Activated CD8-positive, alpha-beta memory T cell treated with anti-CD3 and anti-CD28 coated beads for 36 hours (primary cell): Measurements from ENCODE around the gene ENC1. TPM values are rescaled to one million over a fixed set of nuclear protein-coding genes. Genes with fewer than 3 reads are reported as not detected.

ENCODE experiments used
- CTCF ChIA-PET: fragments of 350-600 bp; sonication (Branson Sonifier 250); formaldehyde crosslinking; loops from one replicate; lab custom pipeline; 2021; ENCODE audit warnings: antibody characterized with exemption; lab: Charles Lee
- POLR2A ChIA-PET: fragments of 350-600 bp; sonication (Branson Sonifier 250); formaldehyde crosslinking; loops from one replicate; lab custom pipeline; 2021; ENCODE audit warnings: antibody characterized with exemption; lab: Charles Lee
- total RNA-seq, 2 experiments: library from RNA; stranded (reverse); gene quantifications; one replicate each; pipeline ENCODE4 v1.2.3, GENCODE V29; 2021

Gene ENC1
- total RNA-seq, 2 experiments from 2014 or later, result 0.46 to 0.75 TPM

- ChIA-PET CTCF (interaction anchor here (0.6 kb wide), 1 partner anchor 285 kb away, joined by 4 read pairs; no protein-coding TSS in a partner anchor), POLR2A (no interaction called here)
These were observed 4.0 kb downstream of the ENC1 start for GRCh38 chr5:74636552-74636951.

DNA sequence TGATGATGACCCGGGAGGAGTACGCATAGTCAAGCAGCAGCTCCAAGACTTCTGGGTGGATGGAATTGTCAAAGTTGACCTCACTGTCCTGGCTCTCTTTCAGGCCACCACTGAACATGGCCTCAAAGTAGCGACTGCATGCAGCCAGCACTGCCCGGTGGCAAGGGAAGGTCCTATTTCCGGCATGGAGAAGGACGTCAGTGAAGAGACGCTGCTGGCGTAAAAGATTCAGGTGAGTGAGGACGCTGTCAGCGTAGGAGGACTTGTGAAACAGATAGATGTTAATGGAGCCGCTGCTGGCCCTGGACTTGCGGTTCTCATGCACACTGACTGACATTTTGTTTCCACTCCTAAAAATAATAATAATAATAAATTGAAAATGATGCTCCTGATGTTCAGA, 4.4 kb downstream of the ENC1 start:
- POLR2A ChIA-PET, result no interaction called here
- CTCF ChIA-PET, result no interaction called here

- CTCF ChIA-PET, result no interaction called here
These were observed 5.8 kb downstream of the ENC1 start for GRCh38 chr5:74634611-74635286.

DNA sequence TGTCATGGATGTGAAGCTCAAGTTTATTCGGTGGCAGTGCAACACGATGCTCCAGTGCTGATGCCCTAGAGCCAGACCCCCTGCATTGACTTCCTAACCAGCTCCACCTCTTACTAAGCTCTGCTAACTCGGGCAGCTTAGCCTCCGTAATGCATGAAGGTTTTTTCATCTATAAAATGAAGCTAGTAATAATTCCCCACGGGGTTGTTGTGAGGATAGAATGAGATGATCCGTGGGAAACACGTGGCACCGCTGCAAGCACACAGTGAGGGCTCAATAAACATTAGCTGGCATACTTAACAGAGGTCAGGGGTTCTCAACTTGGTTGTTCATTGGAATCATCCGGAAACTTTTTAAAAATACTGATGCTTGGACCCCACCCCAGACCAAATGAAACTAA, 6.8 kb downstream of the ENC1 start:
- POLR2A ChIA-PET, result no interaction called here
- CTCF ChIA-PET, result no interaction called here

More at GRCh38 chr5:74634611-74635286, 5.8 kb downstream of the ENC1 start:
- POLR2A ChIA-PET, result no interaction called here

- CTCF ChIA-PET, result no interaction called here
These were observed 7.6 kb downstream of the ENC1 start for GRCh38 chr5:74632947-74633356.

DNA sequence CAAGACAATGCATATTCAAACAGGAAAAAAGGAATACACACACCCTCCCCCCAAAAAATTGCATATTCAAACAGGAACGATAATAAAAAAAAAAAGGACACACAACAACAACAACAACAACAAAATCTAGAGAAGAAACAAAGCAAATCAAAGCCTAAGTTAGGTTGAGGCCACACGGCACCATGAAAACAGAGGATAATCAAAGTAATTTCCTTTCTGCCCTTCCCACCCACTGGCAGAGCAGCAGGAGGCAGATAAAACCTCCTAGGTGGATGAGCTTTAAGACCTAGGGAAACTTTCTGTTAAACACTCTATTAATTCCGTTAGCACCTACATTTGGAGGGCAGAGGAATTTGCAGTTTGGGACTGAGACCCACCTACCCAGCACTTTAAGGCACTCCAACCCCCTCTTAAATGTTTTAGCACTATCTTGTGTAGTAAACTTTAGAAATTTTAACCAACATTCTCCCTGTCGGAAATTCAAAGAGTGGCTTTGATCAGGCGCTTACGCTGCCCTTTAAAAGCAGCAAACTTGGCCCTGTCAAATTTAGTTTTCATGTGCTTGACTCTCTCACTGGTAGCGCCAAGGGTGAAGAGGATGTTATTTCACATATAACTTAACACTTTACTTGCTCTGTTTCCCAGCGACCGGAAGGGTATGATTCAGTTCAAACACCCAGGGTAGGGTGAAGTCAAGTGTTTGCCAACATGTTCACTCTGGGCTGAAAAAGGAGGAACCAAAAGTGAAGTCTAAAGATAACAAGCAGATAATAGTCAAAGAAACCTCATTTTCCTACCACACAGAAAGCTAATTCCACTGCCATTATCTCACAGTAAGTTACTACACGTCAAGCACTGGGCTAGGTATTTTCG, 9.2 kb downstream of the ENC1 start:
- POLR2A ChIA-PET, result no interaction called here

More at GRCh38 chr5:74632947-74633356, 7.6 kb downstream of the ENC1 start:
- POLR2A ChIA-PET, result no interaction called here

DNA sequence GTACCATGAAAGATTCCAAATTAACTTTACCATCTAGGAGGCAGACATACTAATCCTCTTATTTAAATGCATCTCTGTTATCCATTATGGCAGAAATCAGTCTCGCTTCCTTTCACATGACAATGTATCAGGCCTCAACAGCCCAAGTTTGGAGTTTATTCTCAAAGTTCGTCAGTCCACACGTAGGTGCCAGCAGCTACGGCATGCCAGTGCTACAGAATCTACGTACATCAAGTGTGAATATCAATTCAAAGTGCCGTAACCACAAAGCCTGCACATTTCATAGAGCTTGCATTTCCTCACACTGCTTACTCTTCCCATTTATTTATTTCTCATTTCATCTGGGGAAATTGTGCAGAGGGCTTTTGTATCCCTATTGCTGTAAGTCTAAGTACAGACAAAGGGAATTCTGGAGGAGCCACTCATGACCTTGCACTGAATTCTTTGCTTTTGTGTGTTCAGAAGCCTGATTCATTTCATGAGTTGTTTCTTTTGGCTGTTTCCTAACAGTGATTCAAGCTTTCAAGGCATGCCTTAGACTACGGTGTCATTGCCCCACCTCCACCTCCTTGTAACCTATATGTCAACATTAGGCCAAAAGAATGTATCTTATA, 10.0 kb downstream of the ENC1 start:
- POLR2A ChIA-PET, result no interaction called here
- CTCF ChIA-PET, result no interaction called here

More for the DNA sequence above, 9.2 kb downstream of the ENC1 start:
- CTCF ChIA-PET, result no interaction called here

DNA sequence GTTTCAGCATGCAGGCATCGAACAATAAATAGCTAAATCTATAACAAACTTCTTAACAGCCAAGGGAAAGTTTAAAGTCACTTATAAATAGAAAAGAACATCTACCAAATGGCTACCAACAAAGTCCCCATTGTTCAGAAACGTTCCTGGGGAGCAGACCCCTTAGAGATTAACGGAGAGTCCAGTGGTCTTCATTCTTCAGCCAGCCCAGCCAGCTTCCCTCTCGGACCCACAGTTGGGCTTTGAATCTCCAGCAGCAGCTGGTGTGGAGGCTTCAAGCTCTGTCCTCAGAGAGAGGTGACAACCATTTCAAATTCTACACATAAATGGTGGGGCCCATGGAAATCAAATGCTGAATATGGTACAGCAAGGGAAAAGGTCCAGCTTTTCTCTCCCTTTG, 11.2 kb downstream of the ENC1 start:
- POLR2A ChIA-PET, result no interaction called here

GRCh38 chr5:74628359-74628758, 12.2 kb downstream of the ENC1 start:
- ChIA-PET POLR2A (no interaction called here), CTCF (no interaction called here)

More for the DNA sequence above, 11.2 kb downstream of the ENC1 start:
- CTCF ChIA-PET, result no interaction called here

GRCh38 chr5:74627646-74628279, 12.8 kb downstream of the ENC1 start:
- ChIA-PET CTCF (no interaction called here), POLR2A (no interaction called here)

GRCh38 chr5:74626386-74627222, 13.9 kb downstream of the ENC1 start:
- POLR2A ChIA-PET, result no interaction called here

GRCh38 chr5:74625742-74626241, 14.7 kb downstream of the ENC1 start:
- CTCF ChIA-PET, result no interaction called here

More at GRCh38 chr5:74626386-74627222, 13.9 kb downstream of the ENC1 start:
- CTCF ChIA-PET, result no interaction called here

DNA sequence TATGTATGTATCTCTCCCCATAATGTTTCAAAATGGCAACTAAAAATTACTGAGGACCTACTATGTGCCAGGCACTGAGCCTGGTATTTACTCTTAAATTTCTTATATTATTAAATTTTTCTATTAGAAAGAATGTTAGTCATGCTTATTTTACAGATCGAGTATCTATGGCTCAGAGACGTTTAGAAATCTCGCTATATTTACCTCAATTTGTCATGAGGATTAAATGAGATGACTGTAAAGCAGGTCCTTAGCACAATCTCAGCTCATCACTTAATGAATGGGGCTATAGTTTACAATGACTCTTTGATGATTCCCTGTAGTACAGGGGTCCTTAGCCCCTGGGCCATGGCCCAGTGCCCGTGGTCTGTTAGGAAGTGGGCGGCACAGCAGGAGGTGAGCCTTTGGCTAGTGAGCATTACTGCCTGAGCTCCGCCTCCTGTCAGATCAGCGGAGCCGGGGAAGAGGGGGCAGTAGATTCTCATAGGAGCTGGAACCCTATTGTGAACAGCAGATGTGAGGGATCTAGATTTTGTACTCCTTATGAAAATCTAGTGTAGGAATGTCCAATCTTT, 15.5 kb downstream of the ENC1 start:
- ChIA-PET POLR2A (no interaction called here), CTCF (no interaction called here)

More at GRCh38 chr5:74625742-74626241, 14.7 kb downstream of the ENC1 start:
- POLR2A ChIA-PET, result no interaction called here

GRCh38 chr5:74624501-74624900, 16.0 kb downstream of the ENC1 start:
- ChIA-PET POLR2A (no interaction called here), CTCF (no interaction called here)

GRCh38 chr5:74623748-74624408, 16.6 kb downstream of the ENC1 start:
- POLR2A ChIA-PET, result no interaction called here
- CTCF ChIA-PET, result no interaction called here

DNA sequence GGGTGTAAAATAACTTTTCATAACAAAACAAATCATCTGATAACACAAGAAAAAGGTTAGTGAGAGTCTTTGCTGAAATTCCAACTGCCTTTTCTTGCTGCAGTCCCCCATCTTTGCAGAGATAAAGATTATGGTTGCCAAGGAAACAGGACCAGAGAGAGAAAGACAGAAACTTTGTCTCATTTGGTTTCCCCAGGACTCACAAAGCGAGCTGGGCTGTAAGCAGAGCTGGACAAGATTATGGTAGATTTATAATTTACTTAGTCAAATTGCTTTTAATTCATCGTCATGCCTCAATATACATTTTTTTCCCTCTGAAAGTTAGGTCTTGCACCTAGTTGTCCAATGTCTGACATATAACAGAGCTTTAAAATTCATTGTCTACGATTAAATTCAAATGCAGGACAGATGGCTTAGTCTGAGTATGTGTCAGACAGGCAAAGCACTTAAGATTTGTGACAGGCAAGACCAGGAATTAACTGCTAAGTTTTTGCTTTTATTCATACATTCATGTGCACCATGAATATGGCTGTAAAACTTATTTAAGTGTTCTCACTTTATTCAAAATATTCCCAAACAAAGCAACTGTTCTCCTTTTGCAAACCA, 17.4 kb downstream of the ENC1 start:
- CTCF ChIA-PET, result no interaction called here

DNA sequence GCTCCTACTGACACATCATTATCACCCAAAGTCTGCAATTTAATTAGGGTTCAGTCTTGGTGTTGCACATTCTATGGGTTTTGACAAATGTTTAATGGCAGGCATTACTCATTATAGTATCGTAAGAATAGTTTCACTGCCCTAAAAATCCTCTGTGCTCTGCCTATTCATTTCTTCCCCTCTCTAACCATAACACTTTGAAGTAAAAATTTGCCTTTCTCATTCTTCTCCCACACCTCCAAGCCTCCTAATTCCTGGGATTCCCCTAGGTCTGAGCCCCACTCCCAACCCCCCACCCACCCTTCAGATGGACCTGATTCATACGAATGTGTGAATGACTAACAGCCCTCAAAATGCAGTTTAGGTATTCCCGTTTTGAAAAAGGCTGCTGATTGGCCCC, 18.4 kb downstream of the ENC1 start:
- CTCF ChIA-PET, result interaction anchor here (0.6 kb wide), 1 partner anchor 18 kb away, joined by 3 read pairs; no protein-coding TSS in a partner anchor
- POLR2A ChIA-PET, result no interaction called here

More for the DNA sequence above, 17.4 kb downstream of the ENC1 start:
- POLR2A ChIA-PET, result no interaction called here
